H1 (cell line): ENCODE measurements around the gene NEUROD1. TPM values are rescaled to one million over a fixed set of nuclear protein-coding genes. Genes with fewer than 3 reads are reported as not detected.

Source experiments
- ASH2L ChIP-seq: fragments of 200-600, 300-600 bp; sonication (generic); IDR thresholded peaks from one replicate; pipeline ENCODE4 v1.7.1; 2017; ENCODE audit warnings: low read length
- ATF3 ChIP-seq: IDR thresholded peaks from 2 replicates; pipeline ENCODE4 v1.6.1; 2011; ENCODE audit warnings: low read depth, mild to moderate bottlenecking, low read length; ENCODE audit not compliant: insufficient read depth
- CEBPB ChIP-seq: IDR thresholded peaks from 2 replicates; pipeline ENCODE4 v1.6.1; 2012; ENCODE audit warnings: low read depth, low read length
- CHD7 ChIP-seq: fragments of 300-600 bp; sonication (generic); IDR thresholded peaks from 2 replicates; pipeline ENCODE4 v1.7.1; 2012; ENCODE audit warnings: low read length, moderate library complexity, mild to moderate bottlenecking, inconsistent platforms; ENCODE audit not compliant: insufficient replicate concordance
- CTBP2 ChIP-seq: IDR thresholded peaks from 2 replicates; pipeline ENCODE4 v1.7.0; 2011; ENCODE audit warnings: borderline replicate concordance, mild to moderate bottlenecking, moderate library complexity, mixed read lengths, low read length; ENCODE audit not compliant: insufficient read depth, insufficient read length
- HDAC2 ChIP-seq, 2 experiments: fragments of 300-600 bp in 1 of 2; sonication (generic) in 1 of 2; IDR thresholded peaks; 2 replicates each; pipeline ENCODE4 v1.6.1; 2011 to 2012; ENCODE audit warnings: low read depth in 2 of 2, low read length in 2 of 2, mild to moderate bottlenecking in 2 of 2, moderate library complexity in 2 of 2, borderline replicate concordance in 1 of 2, inconsistent platforms in 1 of 2
- HDAC6 ChIP-seq: IDR thresholded peaks from one replicate; pipeline ENCODE4 v1.7.1; 2012; ENCODE audit warnings: low read depth, mild to moderate bottlenecking, inconsistent platforms, low read length, moderate library complexity
- KDM1A ChIP-seq: fragments of 200-600, 300-600 bp; sonication (generic); IDR thresholded peaks from 2 replicates; pipeline ENCODE4 v1.7.1; 2016; ENCODE audit warnings: mild to moderate bottlenecking, low read length, borderline replicate concordance
- KDM4A ChIP-seq: IDR thresholded peaks from one replicate; pipeline ENCODE4 v1.7.1; 2012; ENCODE audit warnings: low read depth, mild to moderate bottlenecking, moderate library complexity, low read length, inconsistent platforms; ENCODE audit not compliant: severe bottlenecking
- POLR2A ChIP-seq, 2 experiments: IDR thresholded peaks; 1 replicate in 1 of 2; 2 replicates in 1 of 2; pipeline ENCODE4 v1.6.1; 2011; ENCODE audit warnings: low read depth in 2 of 2, low read length in 2 of 2, mild to moderate bottlenecking in 2 of 2; ENCODE audit errors: control extremely low read depth in 1 of 2
- SP2 ChIP-seq: IDR thresholded peaks from 2 replicates; pipeline ENCODE4 v1.6.1; 2012; ENCODE audit warnings: mild to moderate bottlenecking, low read length, inconsistent platforms
- SUZ12 ChIP-seq: fragments of 200-600 bp; sonication (generic); IDR thresholded peaks from 2 replicates; pipeline ENCODE4 v1.6.1; 2012; ENCODE audit warnings: mild to moderate bottlenecking, inconsistent platforms, low read length, moderate library complexity, mixed read lengths
- polyA plus RNA-seq, 7 experiments: library from polyadenylated mRNA; depleted of rRNA in 3 of 7; stranded (reverse) in 5 of 7; unstranded in 2 of 7; fragments of >200 nt in 5 of 7; fragments of 200-250 nt in 2 of 7; gene quantifications; 1 replicate in 5 of 7; 2 replicates in 1 of 7; 4 replicates in 1 of 7; pipeline versions ENCODE4 v1.2.1 to v1.2.3, GENCODE V29; 2011 to 2013; ENCODE audit warnings: missing spikeins in 2 of 7, mixed read lengths in 2 of 7
- total RNA-seq: library from RNA; stranded (reverse); fragmentation: NEBNext Ultra II Directional; extraction: Animal tissue kit (Norgen Biotek cat#: 25700); gene quantifications from 2 replicates; pipeline ENCODE4 v1.2.1, GENCODE V29; 2021

The NEUROD1 gene
- total and polyA plus RNA-seq, 2 of the 8 experiments (the other 6 are each of a cell fraction or from before 2014, with no cell fraction given), result 0.08 TPM; not detected in 1

DNA sequence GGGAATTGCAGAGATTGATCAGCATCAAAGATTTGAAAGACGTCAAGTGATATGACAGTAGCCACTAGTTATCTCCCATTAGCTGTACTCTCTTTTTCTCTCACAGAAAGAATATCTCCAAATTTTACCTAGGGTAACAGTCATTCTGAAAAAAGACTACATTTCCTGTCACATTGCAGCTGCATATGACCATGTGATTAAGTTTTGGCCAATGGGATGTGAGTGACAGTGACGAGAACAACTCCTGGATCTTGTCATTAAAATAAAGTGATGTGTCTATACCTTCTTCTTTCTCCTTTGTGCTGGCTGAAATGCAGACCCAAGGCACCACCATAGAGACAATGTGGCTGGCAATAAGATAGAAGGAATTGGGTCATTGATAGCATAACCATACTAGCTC, 10.5 kb upstream of the NEUROD1 start (continued):
- TF ChIP-seq CHD7 (no peak), ATF3 (no peak), SP2 (no peak), HDAC6 (no peak), KDM1A (no peak), SUZ12 (no peak), CTBP2 (no peak), ASH2L (no peak), HDAC2 (IDR thresholded peaks at IDR 0.05; ENCODE audit: borderline replicate concordance in 1 of 2, low read depth in 2 of 2, low read length in 2 of 2) (no peak), KDM4A (no peak), POLR2A (IDR thresholded peaks at IDR 0.05; ENCODE audit: control extremely low read depth in 1 of 2, low read depth in 2 of 2, low read length in 2 of 2) (no peak), CEBPB (no peak)
